Measurements from ENCODE around the gene TSC22D2. TPM values are rescaled to one million over a fixed set of nuclear protein-coding genes. Genes with fewer than 3 reads are reported as not detected.

TSC22D2 gene
- total RNA-seq, 1 donor from 2014 or later = 5.8 TPM

- DNase-seq (ENCODE audit: low read depth in 2 of 2) = no peak
Measured at GRCh38 chr3:150385296-150386242, 22.5 kb upstream of the TSC22D2 start.

GRCh38 chr3:150388498-150389418 lies 19.3 kb upstream of the TSC22D2 start:
- DNase-seq (ENCODE audit: low read depth in 2 of 2) = peak; percentile 29 to 57

- no peak for DNase-seq (ENCODE audit: low read depth in 2 of 2)
Measured at GRCh38 chr3:150390087-150390486, 18.0 kb upstream of the TSC22D2 start.

GRCh38 chr3:150391161-150391560 lies 16.9 kb upstream of the TSC22D2 start:
- peak; percentile 24 to 77 for DNase-seq (ENCODE audit: low read depth in 2 of 2)

GRCh38 chr3:150393745-150394144 lies 14.4 kb upstream of the TSC22D2 start:
- DNase-seq (ENCODE audit: low read depth in 2 of 2) = no peak

GRCh38 chr3:150394606-150395005 lies 13.5 kb upstream of the TSC22D2 start:
- DNase-seq (ENCODE audit: low read depth in 2 of 2) = no peak

GRCh38 chr3:150396491-150396890 lies 11.6 kb upstream of the TSC22D2 start:
- DNase-seq (ENCODE audit: low read depth in 2 of 2) = no peak

- DNase-seq (ENCODE audit: low read depth in 2 of 2) = no peak
Measured at GRCh38 chr3:150396956-150397550, 11.0 kb upstream of the TSC22D2 start.

- no peak for DNase-seq (ENCODE audit: low read depth in 2 of 2)
Measured at GRCh38 chr3:150399060-150399459, 9.0 kb upstream of the TSC22D2 start.

- no peak for DNase-seq (ENCODE audit: low read depth in 2 of 2)
Measured at GRCh38 chr3:150401285-150401684, 6.8 kb upstream of the TSC22D2 start.

GRCh38 chr3:150402217-150402616 lies 5.9 kb upstream of the TSC22D2 start:
- DNase-seq (ENCODE audit: low read depth in 2 of 2) = no peak

- no peak for DNase-seq (ENCODE audit: low read depth in 2 of 2)
Measured at GRCh38 chr3:150404023-150404422, 4.1 kb upstream of the TSC22D2 start.

- peak in 1 of 2 donors; percentile 43 for DNase-seq (ENCODE audit: low read depth in 2 of 2)
Measured at GRCh38 chr3:150407051-150407807, 869 bp upstream of the TSC22D2 start.

- DNase-seq (ENCODE audit: low read depth in 2 of 2) = peak in 1 of 2 donors; percentile 77
Measured at GRCh38 chr3:150407808-150408220, 284 bp upstream of the TSC22D2 start.

- DNase-seq (ENCODE audit: low read depth in 2 of 2) = no peak
Measured at GRCh38 chr3:150409125-150409511, 1.0 kb downstream of the TSC22D2 start.

- DNase-seq (ENCODE audit: low read depth in 2 of 2) = peak; percentile 88 to 89
Measured at GRCh38 chr3:150409512-150410310, 1.6 kb downstream of the TSC22D2 start.

GRCh38 chr3:150410311-150411105 lies 2.4 kb downstream of the TSC22D2 start:
- DNase-seq (ENCODE audit: low read depth in 2 of 2) = peak; percentile 49 to 58

- no peak for DNase-seq (ENCODE audit: low read depth in 2 of 2)
Measured at GRCh38 chr3:150411106-150411460, 3.0 kb downstream of the TSC22D2 start.

- DNase-seq (ENCODE audit: low read depth in 2 of 2) = no peak
Measured at GRCh38 chr3:150411546-150411945, 3.4 kb downstream of the TSC22D2 start.

Data from lung microvascular endothelial cell (primary cell).